Activated CD4-positive, alpha-beta T cell treated with anti-CD3 and anti-CD28 coated beads, Interleukin-2, amount 50 U/mL, for 1 hour (primary cell): ENCODE measurements around the gene C2CD3.

Source experiments
- DNase-seq: peaks from one replicate; pipeline ENCODE4 v3.0.0-alpha.2; 2020

The C2CD3 gene

GRCh38 chr11:74015919-74016684 lies 154.7 kb downstream of the C2CD3 start:
- no peak for DNase-seq

- DNase-seq = no peak
Measured at GRCh38 chr11:74014880-74015279, 155.9 kb downstream of the C2CD3 start.

DNA sequence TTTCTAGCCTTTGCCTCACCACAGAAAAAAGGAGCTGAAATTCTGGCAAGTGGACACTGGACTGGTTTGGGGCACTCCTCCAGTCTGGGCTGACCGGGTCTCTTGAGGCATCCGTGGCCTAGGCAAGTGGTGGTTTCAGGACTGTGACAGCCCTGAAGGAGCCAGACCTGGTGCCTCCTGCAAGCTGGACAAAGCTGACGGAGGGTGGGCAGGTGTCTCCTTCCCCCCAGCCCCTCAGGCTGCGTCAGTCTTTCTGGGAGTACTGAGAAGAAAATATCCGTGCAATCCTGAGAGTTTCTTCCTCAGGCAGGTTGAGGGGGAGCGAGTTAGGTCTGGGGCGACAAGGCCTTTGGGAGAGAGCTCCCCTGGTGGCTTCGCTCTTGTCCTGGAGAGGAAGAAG lies 157.7 kb downstream of the C2CD3 start:
- no peak for DNase-seq

DNA sequence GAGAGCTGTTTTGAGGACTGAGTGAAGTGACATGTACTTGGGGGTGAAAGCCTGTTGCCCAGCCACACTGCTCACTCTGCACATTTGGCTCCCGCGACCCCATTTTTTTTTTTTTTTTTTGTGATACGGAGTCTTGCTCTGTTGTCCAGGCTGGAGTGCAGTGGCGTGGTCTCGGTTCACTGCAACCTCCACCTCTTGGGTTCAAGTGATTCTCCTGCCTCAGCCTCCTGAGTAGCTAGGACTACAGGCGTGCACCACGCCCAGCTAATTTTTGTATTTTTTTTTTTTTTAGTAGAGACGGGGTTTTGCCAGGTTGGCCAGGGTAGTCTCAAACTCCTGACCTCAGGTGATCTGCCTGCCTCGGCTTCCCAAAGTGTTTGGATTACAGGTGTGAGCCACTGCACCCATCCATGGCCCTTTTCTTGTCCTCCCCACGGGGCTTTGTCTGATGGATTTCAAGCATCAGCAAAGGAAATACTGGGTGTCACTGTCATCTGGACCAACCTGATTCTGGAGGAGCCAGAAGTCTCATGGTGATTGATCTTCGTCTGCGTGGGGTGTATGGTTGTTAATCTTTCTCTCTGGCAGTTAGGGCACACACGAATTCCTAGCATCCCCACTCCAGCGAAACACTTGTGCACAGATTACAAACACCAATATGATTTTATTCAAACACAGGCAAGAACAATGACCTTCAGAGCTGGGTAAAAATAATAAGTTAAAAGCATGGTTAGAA lies 158.6 kb downstream of the C2CD3 start:
- DNase-seq = no peak

DNA sequence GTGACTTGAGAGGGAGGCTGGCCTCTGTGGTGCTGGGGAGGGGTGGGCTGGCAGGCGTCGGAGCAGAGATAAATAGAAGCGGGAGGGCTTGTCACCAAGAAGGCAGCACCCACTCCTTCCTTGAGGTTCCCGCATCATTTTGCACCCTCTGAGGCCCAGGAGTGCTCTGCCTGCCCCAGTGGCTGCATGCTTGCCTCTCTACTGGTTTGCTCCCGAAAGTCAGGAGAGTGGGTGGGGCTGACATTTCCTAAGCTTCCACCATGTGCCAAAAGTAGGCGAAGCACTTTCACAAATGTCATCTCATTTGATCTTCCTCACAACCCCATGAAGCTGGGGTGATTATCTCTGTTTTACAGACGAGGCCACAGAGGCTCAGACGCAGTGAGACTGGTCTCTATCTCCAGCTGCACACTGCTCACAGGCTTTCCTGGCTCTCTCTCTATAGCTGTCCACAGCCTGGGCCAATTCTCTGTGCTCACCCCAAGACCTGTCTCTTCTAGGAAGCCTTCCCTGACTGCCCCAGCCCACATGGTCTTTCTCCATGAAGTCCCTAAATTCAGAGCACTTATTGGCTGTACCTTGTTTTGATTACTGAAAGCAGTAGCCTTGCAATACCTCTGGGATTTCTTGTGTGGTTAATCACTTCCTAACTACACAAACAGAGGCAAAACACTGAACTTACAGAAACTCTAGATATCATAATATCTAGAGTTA lies 159.3 kb downstream of the C2CD3 start:
- DNase-seq = peak; percentile 34

- no peak for DNase-seq
Measured at GRCh38 chr11:74010306-74011300, 160.2 kb downstream of the C2CD3 start.

GRCh38 chr11:74009675-74010305 lies 161.0 kb downstream of the C2CD3 start:
- no peak for DNase-seq

DNA sequence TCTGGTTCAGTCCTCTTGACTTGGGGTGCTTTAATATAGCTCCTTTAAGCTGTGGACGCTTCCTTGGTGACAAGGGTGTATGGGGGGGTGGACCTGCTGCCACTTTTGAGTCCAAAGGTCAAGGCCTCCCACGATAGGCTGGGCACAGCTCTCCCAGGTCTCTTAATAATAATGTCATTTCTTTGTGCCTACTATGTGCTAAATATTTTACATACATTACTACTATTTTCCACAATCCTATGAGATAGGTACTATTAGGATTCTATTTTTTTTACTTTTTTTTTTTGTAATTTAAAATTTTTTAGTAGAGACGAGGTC lies 161.6 kb downstream of the C2CD3 start:
- no peak for DNase-seq

GRCh38 chr11:74008373-74009229 lies 162.2 kb downstream of the C2CD3 start, which contains the start of gene UCP3:
TSS of gene UCP3 (minus strand) at chr11:74009085. CDS start at chr11:74007042, 2,043 bp downstream.
- DNase-seq = no peak

GRCh38 chr11:74007691-74008372 lies 163.0 kb downstream of the C2CD3 start:
- DNase-seq = no peak

DNA sequence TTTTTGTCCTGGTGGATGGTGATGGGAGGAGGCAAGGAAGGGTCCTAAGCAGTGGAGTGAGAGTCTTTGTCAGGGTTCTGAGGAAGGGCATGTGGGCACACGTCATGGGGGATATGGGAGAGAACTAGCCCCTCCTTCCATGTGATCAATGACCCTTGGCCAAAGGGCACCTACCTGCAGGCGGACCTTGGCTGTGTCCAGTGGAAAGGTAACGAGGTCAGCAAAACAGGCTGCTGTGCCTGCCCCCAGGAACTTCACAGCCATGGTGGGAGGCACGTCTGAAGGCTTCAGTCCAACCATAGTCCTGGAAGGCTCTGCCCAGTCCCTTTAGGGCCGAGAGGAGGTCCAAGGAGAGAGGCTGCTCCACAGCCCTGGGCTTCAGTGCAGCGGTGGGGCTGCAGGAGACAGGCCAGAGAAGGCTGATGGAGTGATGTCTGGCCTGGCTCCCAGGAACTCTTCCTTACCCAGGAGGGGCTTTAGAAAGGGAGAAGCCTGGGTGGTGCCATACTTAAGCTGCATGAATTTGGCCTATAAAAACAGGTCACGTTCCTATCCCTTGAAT lies 164.0 kb downstream of the C2CD3 start:
- DNase-seq = no peak

DNA sequence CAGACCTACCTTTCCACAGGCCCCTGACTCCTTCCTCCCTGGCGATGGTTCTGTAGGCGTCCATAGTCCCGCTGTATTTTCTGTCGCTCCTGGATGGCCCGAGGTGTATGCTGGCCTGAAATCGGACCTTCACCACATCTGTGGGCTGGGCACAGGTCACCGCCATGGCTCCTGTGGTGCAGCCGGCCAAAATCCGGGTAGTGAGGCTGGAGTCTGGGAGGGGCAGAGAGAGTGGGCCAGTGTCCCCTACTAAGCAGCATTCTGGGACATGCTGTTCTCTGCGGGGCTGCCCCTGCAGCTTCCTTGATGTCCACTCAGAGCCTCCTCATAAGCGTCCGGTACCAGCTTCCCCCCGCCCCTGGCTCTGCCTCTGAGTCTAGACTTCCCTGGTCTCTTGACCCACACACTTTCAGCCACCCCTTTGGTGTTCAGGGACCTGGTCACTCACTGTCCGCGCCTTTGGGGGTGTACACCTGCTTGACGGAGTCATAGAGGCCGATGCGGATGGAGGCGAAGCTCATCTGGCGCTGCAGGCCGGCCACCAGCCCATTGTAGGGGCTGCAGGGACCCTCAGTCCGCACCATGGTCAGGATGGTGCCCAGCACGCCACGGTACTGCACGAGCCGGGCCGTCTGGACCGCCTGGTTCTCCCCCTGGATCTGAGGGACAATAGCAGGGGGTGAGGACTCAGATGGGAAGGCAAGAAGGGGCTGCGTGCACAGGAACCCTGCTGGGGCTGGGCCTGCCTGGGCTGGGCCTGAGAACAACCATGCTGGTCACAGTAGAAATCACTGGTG lies 164.9 kb downstream of the C2CD3 start:
- DNase-seq = no peak

GRCh38 chr11:74004759-74005615 lies 165.8 kb downstream of the C2CD3 start:
- peak; percentile 84 for DNase-seq

GRCh38 chr11:74004046-74004695 lies 166.6 kb downstream of the C2CD3 start:
- no peak for DNase-seq

GRCh38 chr11:74002832-74003231 lies 168.0 kb downstream of the C2CD3 start:
- no peak for DNase-seq

DNA sequence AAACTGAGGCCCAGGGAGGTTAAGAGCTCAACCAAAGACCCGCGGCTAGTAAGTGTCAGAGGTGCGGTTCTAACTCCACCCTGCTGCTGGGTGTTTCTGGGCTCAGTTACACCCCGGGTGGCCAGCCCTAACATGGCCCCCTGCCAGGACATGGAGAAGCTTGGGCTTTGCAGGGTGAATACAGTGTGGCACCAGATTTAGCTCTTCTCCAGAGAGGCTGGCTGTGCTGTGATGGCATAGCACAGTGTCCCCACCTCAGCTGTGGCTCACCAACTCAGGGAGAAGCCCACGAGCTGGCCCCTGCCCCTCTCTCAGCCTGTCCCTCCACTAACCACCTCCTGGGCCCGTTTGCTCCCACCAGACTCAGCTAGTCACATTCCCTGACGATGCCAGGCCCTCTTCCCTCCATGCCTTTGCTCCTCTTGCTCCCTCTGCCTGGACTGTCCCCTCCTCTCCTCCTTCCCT lies 168.9 kb downstream of the C2CD3 start:
- no peak for DNase-seq

DNA sequence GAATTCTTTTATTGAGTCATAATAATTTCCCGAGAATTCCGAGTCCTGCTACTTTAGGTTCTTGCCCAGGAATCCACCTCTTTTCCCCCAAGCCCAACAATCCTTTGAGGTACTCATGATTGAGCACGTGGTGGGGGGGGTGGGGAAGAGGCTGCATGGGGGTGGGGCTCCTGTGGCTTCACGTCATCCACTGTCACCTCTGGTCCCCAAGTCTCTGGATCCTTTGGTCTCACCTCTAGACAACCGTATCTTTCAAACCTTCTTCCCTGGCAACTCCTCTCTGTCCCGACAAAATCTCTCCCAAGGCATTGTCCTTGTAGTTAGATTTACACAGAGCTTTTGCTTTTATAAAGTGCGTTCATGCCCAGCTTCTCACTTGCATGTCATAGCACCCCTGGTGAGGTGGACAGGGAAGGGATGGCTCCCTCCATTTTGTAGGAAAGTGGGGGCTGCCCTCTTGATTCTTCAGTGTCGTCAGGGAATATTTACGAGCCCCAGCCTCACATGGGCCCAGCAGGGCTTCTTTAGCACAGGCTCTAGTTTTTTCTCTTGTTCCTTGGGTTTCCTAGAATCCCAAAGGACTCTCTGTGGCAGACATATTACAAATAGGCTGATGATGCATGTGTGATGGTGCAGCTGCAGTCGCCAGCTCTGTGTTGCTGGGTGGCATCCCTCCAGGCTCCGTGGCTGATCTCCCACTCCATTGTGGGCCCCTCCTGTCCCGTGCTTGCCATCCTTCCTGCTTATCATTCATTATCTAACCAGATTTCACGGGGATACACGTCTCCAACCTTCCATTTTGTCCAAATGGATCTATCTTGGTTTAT lies 170.3 kb downstream of the C2CD3 start:
- no peak for DNase-seq
